Esophagus squamous epithelium (tissue), 5 donors: ENCODE results near the gene KTI12. TPM values are rescaled to one million over a fixed set of nuclear protein-coding genes. Genes with fewer than 3 reads are reported as not detected.

ENCODE experiments used
- DNase-seq: peaks from one replicate; lab custom pipeline; 2025; lab: John Stamatoyannopoulos, UW
- H3K27ac ChIP-seq, 4 donors: fragments of 200-600 bp; sonication (generic); one replicate each; pipeline ENCODE4 v1.5.1; 2016 to 2019; ENCODE audit warnings: mild to moderate bottlenecking in 1 of 4
- H3K27me3 ChIP-seq, 4 donors: fragments of 200-600 bp; sonication (generic); 1 replicate in 3 of 4; 2 replicates in 1 of 4; pipeline versions ENCODE4 v1.5.1 to v1.6.0; 2017 to 2021; ENCODE audit warnings: antibody characterized with exemption in 1 of 4
- H3K36me3 ChIP-seq, 3 donors: fragments of 200-600 bp; sonication (generic); one replicate each; pipeline ENCODE4 v1.5.1; 2016 to 2019
- H3K4me1 ChIP-seq, 3 donors: fragments of 200-600 bp; sonication (generic); one replicate each; pipeline ENCODE4 v1.5.1; 2017 to 2019
- H3K4me3 ChIP-seq, 4 donors: fragments of 200-600 bp; sonication (generic); 1 replicate in 3 of 4; 2 replicates in 1 of 4; pipeline ENCODE4 v1.5.1; 2016 to 2019; ENCODE audit warnings: mild to moderate bottlenecking in 2 of 4, moderate library complexity in 1 of 4
- H3K9me3 ChIP-seq, 3 donors: fragments of 200-600 bp; sonication (generic); one replicate each; pipeline ENCODE4 v1.5.1; 2016 to 2019
- POLR2A ChIP-seq, 4 donors: fragments of 450-650 bp; IDR thresholded peaks; one replicate each; pipeline ENCODE4 v1.6.1; 2017; ENCODE audit warnings: antibody characterized with exemption in 4 of 4, mild to moderate bottlenecking in 4 of 4, moderate library complexity in 3 of 4
- WGBS, 2 donors: methylation state at CpG; one replicate each; pipeline ENCODE4 v1.1.5; 2018; 5-methylcytosine and 5-hydroxymethylcytosine counted together
- intact Hi-C: fragments of 100-400 bp; cut with DNase I; formaldehyde crosslinking; loops from one replicate; pipeline ENCODE4 v1.15.0; 2022
- small RNA-seq, 4 donors: library from RNA; depleted of rRNA; stranded (forward); fragments of <200 nt; gene quantifications; one replicate each; pipeline ENCODE3, GENCODE V24; 2016
- total RNA-seq, 4 donors: library from RNA; depleted of rRNA; stranded (reverse); fragments of >200 nt; gene quantifications; one replicate each; pipeline ENCODE4 v1.1.0, GENCODE V29; 2016
- TF ChIP-seq, protein P1 (sequence below), 6 experiments: fragments of 450-650 bp in 4 of 6; fragments of 200-600 bp in 2 of 6; sonication (generic) in 2 of 6; IDR thresholded peaks; one replicate each; pipeline ENCODE4 v1.5.1; 2016 to 2019; ENCODE audit warnings: antibody characterized with exemption in 6 of 6, mild to moderate bottlenecking in 4 of 6, moderate library complexity in 4 of 6
- donor health status: DM: yes; HTN: yes; CAD: no.

KTI12 gene
- total RNA-seq, 4 donors from 2014 or later, result 4.8 to 8.6 (median 7.7) TPM

DNA sequence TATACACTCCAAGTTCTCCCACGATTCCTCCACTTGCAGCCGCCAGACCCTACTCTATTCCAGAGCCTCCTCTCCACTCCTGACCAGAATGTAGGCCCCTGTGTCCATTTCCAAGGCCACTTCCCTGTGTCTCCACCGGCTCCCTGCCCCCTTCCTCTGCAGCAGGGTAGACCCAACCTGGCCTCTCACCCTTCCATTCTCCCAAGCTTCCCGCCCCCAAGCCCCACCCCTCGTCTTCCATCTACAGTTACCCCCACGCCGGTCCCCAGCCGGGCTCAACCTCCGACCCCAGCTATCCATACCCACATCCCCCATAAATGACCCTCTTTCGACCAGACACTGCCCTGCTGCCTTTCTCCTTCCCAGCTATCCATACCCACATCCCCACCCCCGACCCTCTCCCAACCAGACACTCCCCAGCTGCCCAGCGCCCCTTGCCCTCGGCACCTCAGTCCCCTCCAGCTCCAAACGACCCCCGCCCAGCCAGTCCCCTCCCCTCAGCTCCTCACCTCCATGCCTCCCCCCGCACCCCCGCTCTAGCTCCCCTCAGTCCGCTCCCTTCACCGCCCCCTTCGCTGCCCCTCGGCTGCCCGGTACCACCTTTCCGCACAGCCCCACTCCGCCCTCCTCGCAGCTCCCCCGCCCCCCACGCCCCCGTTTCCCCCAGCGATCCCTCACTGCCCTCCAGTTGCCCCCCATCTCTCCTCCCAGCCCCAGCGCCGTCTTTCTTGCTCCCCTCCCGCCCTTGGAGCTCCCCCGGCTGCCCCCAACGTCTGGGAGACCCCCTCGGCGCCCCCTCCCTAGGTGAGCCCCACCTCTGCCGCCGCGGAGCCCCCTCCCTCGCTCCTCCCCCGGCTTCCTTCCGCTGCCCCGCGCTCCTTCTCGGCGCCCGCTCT is 43.8 kb downstream of the KTI12 start:
- DNase-seq, result no peak
- TF ChIP-seq POLR2A (IDR thresholded peaks at IDR 0.05), result no peak
- TF ChIP-seq, protein P1, sequence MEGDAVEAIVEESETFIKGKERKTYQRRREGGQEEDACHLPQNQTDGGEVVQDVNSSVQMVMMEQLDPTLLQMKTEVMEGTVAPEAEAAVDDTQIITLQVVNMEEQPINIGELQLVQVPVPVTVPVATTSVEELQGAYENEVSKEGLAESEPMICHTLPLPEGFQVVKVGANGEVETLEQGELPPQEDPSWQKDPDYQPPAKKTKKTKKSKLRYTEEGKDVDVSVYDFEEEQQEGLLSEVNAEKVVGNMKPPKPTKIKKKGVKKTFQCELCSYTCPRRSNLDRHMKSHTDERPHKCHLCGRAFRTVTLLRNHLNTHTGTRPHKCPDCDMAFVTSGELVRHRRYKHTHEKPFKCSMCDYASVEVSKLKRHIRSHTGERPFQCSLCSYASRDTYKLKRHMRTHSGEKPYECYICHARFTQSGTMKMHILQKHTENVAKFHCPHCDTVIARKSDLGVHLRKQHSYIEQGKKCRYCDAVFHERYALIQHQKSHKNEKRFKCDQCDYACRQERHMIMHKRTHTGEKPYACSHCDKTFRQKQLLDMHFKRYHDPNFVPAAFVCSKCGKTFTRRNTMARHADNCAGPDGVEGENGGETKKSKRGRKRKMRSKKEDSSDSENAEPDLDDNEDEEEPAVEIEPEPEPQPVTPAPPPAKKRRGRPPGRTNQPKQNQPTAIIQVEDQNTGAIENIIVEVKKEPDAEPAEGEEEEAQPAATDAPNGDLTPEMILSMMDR (IDR thresholded peaks at IDR 0.05), result no peak
- Histone ChIP-seq H3K4me3 (peak overlapping the region; percentile 20 to 68 (median 42)), H3K27ac (no peak overlapping the region), H3K9me3 (no peaks in the 10 kb centered on the region), H3K36me3 (no peaks in the 10 kb centered on the region), H3K4me1 (peaks cover 3 to 11% (median 7%) of the 10 kb centered on the region in 3 donors), H3K27me3 (peaks cover 5 to 67% (median 6%) of the 10 kb centered on the region in 4 donors)
- 41 to 59% methylated on average over 12 to 15 of the region's 47 CpGs for WGBS, 2 donors
- intact Hi-C loops, result no loop called here

DNA sequence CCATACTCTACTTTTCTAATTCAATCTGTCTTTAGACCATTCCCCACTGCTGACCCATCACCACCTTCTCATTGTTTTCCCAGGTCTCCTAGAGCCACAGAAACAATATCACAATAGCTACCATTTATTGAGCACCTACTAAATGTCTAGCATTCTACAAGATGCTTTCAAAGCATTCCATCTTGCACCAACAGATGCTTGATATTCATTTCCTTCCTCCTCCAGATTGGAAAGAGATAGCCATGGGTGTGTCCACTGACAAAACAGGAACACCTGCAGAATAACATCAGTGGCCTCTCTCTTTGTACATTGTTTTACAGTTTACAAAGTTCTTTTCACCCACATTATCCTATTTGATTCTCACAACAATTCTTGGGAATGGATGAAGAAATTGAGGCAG is 45.4 kb downstream of the KTI12 start:
- peaks cover 5 to 57% (median 6%) of the 10 kb centered on the region in 4 donors for H3K27me3 ChIP-seq
- no peak for TF ChIP-seq POLR2A (IDR thresholded peaks at IDR 0.05)
- TF ChIP-seq, protein P1 (IDR thresholded peaks at IDR 0.05), result no peak
- H3K36me3 ChIP-seq, result no peaks in the 10 kb centered on the region
- no peak for DNase-seq
- no peak overlapping the region for H3K4me3 ChIP-seq
- H3K27ac ChIP-seq, result no peak overlapping the region
- no peaks in the 10 kb centered on the region for H3K9me3 ChIP-seq
- intact Hi-C loops, result no loop called here
- peaks cover 3 to 11% (median 7%) of the 10 kb centered on the region in 3 donors for H3K4me1 ChIP-seq

DNA sequence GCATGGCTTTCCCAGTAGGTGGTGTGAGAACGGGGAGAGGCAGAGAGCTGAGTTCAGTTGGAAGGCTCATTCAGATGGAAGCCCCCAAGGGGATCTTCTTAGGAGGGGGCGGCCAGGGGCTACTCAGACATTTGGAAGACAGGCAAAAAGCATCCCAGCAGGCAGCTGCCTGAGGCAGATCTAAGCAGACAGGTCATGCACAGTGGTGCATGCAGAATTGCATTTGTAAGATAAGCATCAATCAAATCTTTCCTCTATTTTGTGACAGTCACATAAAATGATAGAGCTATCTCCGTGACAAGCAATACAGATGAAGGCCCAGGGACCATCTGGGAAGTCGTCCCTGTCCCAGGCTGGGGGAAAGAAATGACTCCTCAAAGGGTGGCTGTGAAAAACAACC is 46.9 kb downstream of the KTI12 start:
- Histone ChIP-seq H3K27ac (no peak overlapping the region), H3K9me3 (no peaks in the 10 kb centered on the region), H3K27me3 (peaks cover 2 to 42% (median 6%) of the 10 kb centered on the region in 4 donors), H3K4me3 (no peak overlapping the region), H3K36me3 (no peaks in the 10 kb centered on the region), H3K4me1 (peaks cover 3 to 11% (median 7%) of the 10 kb centered on the region in 3 donors)
- DNase-seq, result no peak
- TF ChIP-seq, protein P1 (IDR thresholded peaks at IDR 0.05), result no peak
- no peak for TF ChIP-seq POLR2A (IDR thresholded peaks at IDR 0.05)
- intact Hi-C loops, result no loop called here
- WGBS, 2 donors, result 56 to 66% methylated on average over 3 to 4 of the region's 4 CpGs

DNA sequence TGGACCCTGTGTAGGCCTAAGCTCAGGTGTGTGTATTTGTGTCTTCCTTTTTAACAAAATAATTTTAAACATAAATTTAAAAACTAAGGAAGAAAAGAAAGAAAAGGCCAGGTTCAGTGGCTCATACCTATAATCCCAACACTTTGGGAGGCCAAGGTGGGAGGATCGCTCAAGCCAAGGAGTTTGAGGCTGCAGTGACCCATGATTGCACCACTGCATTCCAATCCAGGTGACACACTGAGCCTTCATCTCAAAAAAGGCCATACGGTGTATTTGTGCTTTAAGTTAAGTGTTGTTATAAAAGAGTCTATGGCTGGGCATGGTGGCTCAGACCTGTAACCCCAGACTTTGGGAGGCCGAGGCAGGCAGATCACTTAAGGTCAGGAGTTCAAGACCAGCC is 51.4 kb downstream of the KTI12 start:
- no peak overlapping the region for H3K27ac ChIP-seq
- no peaks in the 10 kb centered on the region for H3K4me1 ChIP-seq
- TF ChIP-seq, protein P1 (IDR thresholded peaks at IDR 0.05), result no peak
- 71 to 93% methylated on average over 3 of the region's 3 CpGs for WGBS, 2 donors
- intact Hi-C loops, result no loop called here
- no peaks in the 10 kb centered on the region for H3K27me3 ChIP-seq
- no peak for DNase-seq
- no peak overlapping the region for H3K4me3 ChIP-seq
- H3K9me3 ChIP-seq, result no peaks in the 10 kb centered on the region
- H3K36me3 ChIP-seq, result no peaks in the 10 kb centered on the region

Small RNAs within 50 kb of the gene (small RNA-seq; reads per million reads assigned to genes)
- gene RN7SL290P, result 0 reads per million in 4 donors

Other genes with a start within 250 kb of the KTI12 start
- gene NRDC, start 155.1 kb downstream of the KTI12 start, total RNA-seq, result 10 to 100 TPM; 35.1 to 83.7 (median 64.1) TPM
- gene RAB3B, start 43.1 kb downstream of the KTI12 start, total RNA-seq, result under 1 TPM in 3 of 4 donors, not detected in 1; under 0.01 TPM
- 10 to 100 TPM; 16.6 to 29.8 (median 23.2) TPM for gene TXNDC12, start 21.4 kb upstream of the KTI12 start, total RNA-seq
- gene BTF3L4, start 22.5 kb upstream of the KTI12 start, total RNA-seq, result 10 to 100 TPM; 33.8 to 46.5 (median 37.0) TPM
- 10 to 100 TPM; 12.7 to 31.1 (median 16.2) TPM for gene ZFYVE9, start 108.3 kb upstream of the KTI12 start, total RNA-seq